HG03066 (cell line): ENCODE data around the gene LEO1.

Source experiments
- ATAC-seq: cut with Tn5 transposase; IDR thresholded peaks from one replicate; pipeline ENCODE4 v1.9.1; 2021; ENCODE audit warnings: low read depth; ENCODE audit not compliant: unreplicated experiment

LEO1 gene

GRCh38 chr15:51935466-51936104, 36.0 kb downstream of the LEO1 start:
- peak; percentile 85 for ATAC-seq

DNA sequence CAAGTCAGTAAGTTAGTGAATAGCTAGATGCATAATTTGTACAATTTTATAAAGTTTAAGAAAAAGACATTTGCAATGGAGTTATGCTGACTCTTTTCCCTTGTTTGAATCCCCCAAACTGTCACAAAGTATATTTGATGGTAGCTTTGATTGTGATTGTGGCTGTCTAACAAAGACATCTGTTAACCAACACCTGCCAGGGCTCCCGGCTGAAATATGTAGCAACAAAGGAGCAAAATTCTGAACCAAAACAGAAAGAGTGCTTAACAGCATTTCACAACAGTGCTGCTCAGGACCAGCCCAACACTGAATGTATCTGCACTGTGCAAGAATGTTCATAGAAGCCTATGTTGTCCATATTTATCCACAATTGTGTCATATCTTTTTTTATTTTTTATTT, 39.4 kb downstream of the LEO1 start:
- ATAC-seq = no peak

GRCh38 chr15:51931638-51932037, 39.9 kb downstream of the LEO1 start:
- ATAC-seq = no peak

- ATAC-seq = no peak
Observed at GRCh38 chr15:51931016-51931415, 40.6 kb downstream of the LEO1 start.

- ATAC-seq = no peak
Observed at GRCh38 chr15:51926809-51927208, 44.8 kb downstream of the LEO1 start.

GRCh38 chr15:51924156-51925068, 47.2 kb downstream of the LEO1 start:
- no peak for ATAC-seq

- ATAC-seq = no peak
Observed at GRCh38 chr15:51917493-51917892, 54.1 kb downstream of the LEO1 start.

GRCh38 chr15:51912528-51912927, 59.0 kb downstream of the LEO1 start:
- no peak for ATAC-seq

GRCh38 chr15:51909584-51909983, 62.0 kb downstream of the LEO1 start:
- no peak for ATAC-seq

- no peak for ATAC-seq
Observed at GRCh38 chr15:51908316-51908715, 63.3 kb downstream of the LEO1 start.

DNA sequence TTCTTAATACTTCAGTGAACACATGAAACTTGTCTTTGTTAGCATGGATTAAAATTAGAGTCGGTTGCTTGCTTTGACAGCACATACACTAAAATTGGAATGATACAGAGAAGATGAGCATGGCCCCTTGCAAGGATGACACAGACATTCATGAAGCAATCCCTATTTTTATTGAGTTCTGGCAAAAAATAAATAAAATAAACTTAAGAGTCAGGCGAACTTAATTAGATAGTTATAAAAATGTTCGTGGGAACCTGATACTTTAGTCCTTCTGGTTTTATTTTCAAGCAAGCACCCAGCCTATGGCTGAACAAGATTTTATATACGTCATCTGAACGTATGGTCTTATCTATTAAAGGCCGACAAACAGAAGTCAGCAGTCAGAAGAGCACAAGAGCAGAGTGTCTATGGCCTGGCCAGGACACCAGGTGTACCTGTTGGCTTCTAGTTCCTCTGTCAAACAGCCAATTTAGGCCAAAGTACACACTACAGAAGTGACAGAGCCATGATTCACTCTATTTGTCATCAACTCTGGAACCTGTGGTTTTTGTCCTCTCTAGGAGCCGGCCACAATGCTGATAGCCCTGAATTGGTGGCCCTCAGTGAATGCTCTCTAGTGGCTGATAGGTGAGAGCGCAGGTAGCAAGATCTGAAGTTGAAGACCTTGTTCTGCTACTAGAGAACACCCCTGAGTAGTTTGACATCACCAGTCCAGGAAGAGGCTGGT, 64.3 kb downstream of the LEO1 start:
- ATAC-seq = no peak

GRCh38 chr15:51904931-51905330, 66.6 kb downstream of the LEO1 start:
- ATAC-seq = no peak

GRCh38 chr15:51904421-51904820, 67.2 kb downstream of the LEO1 start:
- ATAC-seq = no peak

GRCh38 chr15:51889486-51889885, 82.1 kb downstream of the LEO1 start:
- ATAC-seq = no peak

DNA sequence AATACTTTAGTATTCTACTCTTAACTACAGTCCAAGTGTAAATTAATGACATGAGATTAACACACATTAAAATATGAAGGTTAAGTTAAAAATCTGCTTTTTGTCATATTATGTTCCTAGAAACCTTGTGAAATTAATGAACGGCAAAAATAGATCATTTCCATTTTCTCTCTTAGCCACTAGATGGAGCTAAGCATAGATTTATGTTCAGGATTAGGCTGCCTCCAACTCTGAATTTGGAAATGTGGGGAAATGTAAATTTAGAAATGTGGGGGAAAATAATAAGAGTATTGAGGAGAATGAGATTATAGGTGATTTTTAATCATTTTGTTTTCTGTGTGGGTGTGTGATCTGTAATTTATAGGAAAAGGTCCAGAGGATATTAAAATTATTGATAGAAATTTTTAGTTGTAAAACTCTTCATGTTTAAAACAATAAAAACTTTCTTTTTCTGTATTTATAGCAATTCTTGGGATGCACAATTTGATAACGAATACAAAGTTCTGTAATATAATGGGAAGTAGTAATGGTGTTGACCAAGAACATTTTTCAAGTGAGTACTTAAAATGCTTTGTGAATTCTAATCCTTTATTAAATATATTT, 82.9 kb downstream of the LEO1 start:
- ATAC-seq = no peak
